Left ventricle myocardium inferior (tissue), 1 donor: ENCODE results near the gene CELF3. TPM values are rescaled to one million over a fixed set of nuclear protein-coding genes. Genes with fewer than 3 reads are reported as not detected.

Source experiments
- DNase-seq: peaks from one replicate; pipeline ENCODE4 v3.0.0-alpha.2; 2020
- H3K27ac ChIP-seq: fragments of 200-600 bp; replicated peaks from 2 replicates; pipeline ENCODE4 v1.8.0; 2021
- H3K27me3 ChIP-seq: fragments of 200-600 bp; 2 replicates; pipeline ENCODE4 v1.8.0; 2021; ENCODE audit warnings: low read depth
- H3K36me3 ChIP-seq: fragments of 200-600 bp; 2 replicates; pipeline ENCODE4 v1.8.0; 2021
- H3K4me1 ChIP-seq: fragments of 200-600 bp; 2 replicates; pipeline ENCODE4 v1.8.0; 2021
- H3K4me3 ChIP-seq: fragments of 200-600 bp; 2 replicates; pipeline ENCODE4 v1.8.0; 2021; ENCODE audit warnings: mild to moderate bottlenecking, moderate library complexity
- H3K9me3 ChIP-seq: fragments of 200-600 bp; replicated peaks from 2 replicates; pipeline ENCODE4 v1.8.0; 2021
- CTCF ChIP-seq: fragments of 200-600 bp; IDR thresholded peaks from 2 replicates; pipeline ENCODE4 v1.8.0; 2021; ENCODE audit warnings: antibody characterized with exemption, mild to moderate bottlenecking, borderline replicate concordance
- intact Hi-C: fragments of 100-400 bp; cut with micrococcal nuclease; formaldehyde crosslinking; loops from one replicate; pipeline ENCODE4 v1.11.0; 2022
- total RNA-seq: library from RNA; stranded (reverse); fragmentation: NEBNext Ultra II Directional; extraction: Animal tissue kit (Norgen Biotek cat#: 25700); gene quantifications from one replicate; pipeline ENCODE4 v1.2.1, GENCODE V29; 2021
- donor health status: DM: no; HTN: yes; CAD: no; lungs with severe emphysema.

The CELF3 gene
- total RNA-seq, 1 donor from 2014 or later, result not detected

- Histone ChIP-seq H3K9me3 (no peaks in the 10 kb centered on the region), H3K27me3 (peaks cover 9% of the 10 kb centered on the region), H3K36me3 (peaks cover 13% of the 10 kb centered on the region), H3K27ac (no peak overlapping the region), H3K4me3 (no peak overlapping the region), H3K4me1 (no peaks in the 10 kb centered on the region)
- TF ChIP-seq CTCF, result no peak
- intact Hi-C loops, result no loop called here
- no peak for DNase-seq
These were observed 10.7 kb downstream of the CELF3 start for GRCh38 chr1:151705753-151706463.

GRCh38 chr1:151705146-151705545, 11.5 kb downstream of the CELF3 start:
- H3K9me3 ChIP-seq, result no peaks in the 10 kb centered on the region
- intact Hi-C loops, result no loop called here
- TF ChIP-seq CTCF, result no peak
- H3K27ac ChIP-seq, result no peak overlapping the region
- DNase-seq, result no peak
- H3K4me1 ChIP-seq, result no peaks in the 10 kb centered on the region
- no peak overlapping the region for H3K4me3 ChIP-seq
- H3K27me3 ChIP-seq, result peaks cover 9% of the 10 kb centered on the region
- peaks cover 21% of the 10 kb centered on the region for H3K36me3 ChIP-seq

DNA sequence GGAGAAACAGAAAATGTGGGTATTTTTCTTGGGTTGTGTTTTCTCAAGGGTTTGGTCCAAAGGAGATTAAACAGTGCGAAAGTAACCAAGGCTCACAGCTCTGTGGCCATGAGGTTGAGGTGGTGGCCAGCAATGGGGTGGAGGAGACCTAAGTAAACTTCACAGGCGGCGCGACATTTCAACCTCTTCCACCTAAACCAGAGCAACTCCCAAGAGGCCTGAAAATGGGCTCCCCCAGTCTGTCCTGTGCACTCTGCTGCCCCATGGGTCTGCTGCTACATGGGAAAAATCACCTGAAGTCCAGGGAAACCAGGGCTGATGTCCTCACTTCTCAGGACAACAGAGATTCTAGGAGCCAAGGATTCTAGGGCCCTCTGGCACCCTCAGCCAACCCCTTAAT, 12.4 kb downstream of the CELF3 start:
- Histone ChIP-seq H3K36me3 (peaks cover 30% of the 10 kb centered on the region), H3K27me3 (peaks cover 5% of the 10 kb centered on the region), H3K9me3 (no peaks in the 10 kb centered on the region), H3K27ac (no peak overlapping the region), H3K4me3 (no peak overlapping the region), H3K4me1 (no peaks in the 10 kb centered on the region)
- no peak for TF ChIP-seq CTCF
- DNase-seq, result no peak
- intact Hi-C loops, result no loop called here

DNA sequence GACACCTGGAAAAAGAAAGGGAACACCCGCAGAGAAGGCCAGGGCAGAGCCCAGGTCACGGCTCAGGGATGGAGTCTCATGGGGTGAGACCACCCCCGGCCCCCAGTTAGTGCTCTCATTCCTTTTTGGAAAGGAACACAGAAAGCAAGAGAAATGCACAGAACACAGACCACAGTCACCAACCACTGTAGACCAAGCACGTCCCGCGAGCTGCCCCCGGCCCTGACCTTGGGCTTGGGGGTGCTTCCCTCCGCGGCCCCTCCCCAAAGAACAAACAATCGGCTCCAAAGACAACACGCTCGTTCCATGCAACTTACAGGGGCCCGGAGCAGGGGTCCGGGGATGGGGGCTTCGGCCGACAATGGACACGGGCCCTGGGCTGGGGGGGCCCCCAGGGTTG, 12.8 kb downstream of the CELF3 start:
- H3K27ac ChIP-seq, result no peak overlapping the region
- intact Hi-C loops, result no loop called here
- no peaks in the 10 kb centered on the region for H3K9me3 ChIP-seq
- no peak for TF ChIP-seq CTCF
- no peak overlapping the region for H3K4me3 ChIP-seq
- H3K27me3 ChIP-seq, result peaks cover 5% of the 10 kb centered on the region
- DNase-seq, result no peak
- H3K4me1 ChIP-seq, result no peaks in the 10 kb centered on the region
- H3K36me3 ChIP-seq, result peaks cover 34% of the 10 kb centered on the region

GRCh38 chr1:151702936-151703335, 13.7 kb downstream of the CELF3 start:
- H3K36me3 ChIP-seq, result peaks cover 43% of the 10 kb centered on the region
- DNase-seq, result no peak
- H3K9me3 ChIP-seq, result no peaks in the 10 kb centered on the region
- intact Hi-C loops, result no loop called here
- no peaks in the 10 kb centered on the region for H3K4me1 ChIP-seq
- H3K27me3 ChIP-seq, result peaks cover 5% of the 10 kb centered on the region
- no peak overlapping the region for H3K27ac ChIP-seq
- TF ChIP-seq CTCF, result no peak
- no peak overlapping the region for H3K4me3 ChIP-seq
